ENCODE results near the gene NOSIP.

DNA sequence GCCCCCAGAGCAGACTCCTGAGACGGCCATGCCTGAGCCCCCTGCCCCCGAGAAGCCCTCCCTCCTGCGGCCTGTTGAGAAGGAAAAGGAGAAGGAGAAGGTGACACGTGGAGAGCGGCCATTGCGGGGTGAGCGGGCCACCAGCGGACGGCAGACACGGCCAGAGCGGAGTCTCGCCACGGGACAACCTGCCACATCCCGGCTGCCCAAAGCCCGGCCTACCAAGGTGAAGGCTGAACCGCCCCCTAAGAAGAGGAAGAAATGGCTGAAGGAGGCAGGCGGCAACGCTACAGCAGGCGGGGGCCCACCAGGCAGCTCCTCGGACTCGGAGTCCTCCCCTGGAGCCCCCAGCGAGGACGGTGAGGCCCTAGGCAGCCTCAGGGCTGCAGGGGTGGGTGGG lies 35.5 kb upstream of the NOSIP start:
- TF ChIP-seq, protein P1, sequence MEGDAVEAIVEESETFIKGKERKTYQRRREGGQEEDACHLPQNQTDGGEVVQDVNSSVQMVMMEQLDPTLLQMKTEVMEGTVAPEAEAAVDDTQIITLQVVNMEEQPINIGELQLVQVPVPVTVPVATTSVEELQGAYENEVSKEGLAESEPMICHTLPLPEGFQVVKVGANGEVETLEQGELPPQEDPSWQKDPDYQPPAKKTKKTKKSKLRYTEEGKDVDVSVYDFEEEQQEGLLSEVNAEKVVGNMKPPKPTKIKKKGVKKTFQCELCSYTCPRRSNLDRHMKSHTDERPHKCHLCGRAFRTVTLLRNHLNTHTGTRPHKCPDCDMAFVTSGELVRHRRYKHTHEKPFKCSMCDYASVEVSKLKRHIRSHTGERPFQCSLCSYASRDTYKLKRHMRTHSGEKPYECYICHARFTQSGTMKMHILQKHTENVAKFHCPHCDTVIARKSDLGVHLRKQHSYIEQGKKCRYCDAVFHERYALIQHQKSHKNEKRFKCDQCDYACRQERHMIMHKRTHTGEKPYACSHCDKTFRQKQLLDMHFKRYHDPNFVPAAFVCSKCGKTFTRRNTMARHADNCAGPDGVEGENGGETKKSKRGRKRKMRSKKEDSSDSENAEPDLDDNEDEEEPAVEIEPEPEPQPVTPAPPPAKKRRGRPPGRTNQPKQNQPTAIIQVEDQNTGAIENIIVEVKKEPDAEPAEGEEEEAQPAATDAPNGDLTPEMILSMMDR (IDR thresholded peaks at IDR 0.05): no peak
- TF ChIP-seq POLR2A (IDR thresholded peaks at IDR 0.05): no peak
